ENCODE data around the gene BEND6. TPM values are rescaled to one million over a fixed set of nuclear protein-coding genes. Genes with fewer than 3 reads are reported as not detected.

Gene BEND6
- total RNA-seq, 1 donor from 2014 or later: 2.7 TPM

DNA sequence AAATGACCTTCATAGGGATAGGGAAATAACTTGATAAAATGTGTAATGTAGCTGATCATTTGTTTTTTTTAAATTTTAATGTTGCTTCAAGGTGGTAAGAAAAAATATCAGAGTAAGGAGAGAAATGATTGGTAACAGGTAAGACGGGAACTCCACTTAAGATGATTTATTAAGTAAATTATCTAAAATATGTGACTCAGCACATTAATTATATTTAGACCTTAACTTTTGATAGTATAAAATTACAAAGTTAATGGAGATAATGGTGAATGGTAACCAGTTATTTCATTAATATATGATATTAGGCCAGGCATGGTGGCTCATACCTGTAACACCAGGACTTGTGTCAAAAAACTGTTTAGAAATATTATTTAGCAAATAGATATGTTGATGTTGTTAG, 10.2 kb downstream of the BEND6 start:
- H3K36me3 ChIP-seq (ENCODE audit: control insufficient read depth, insufficient read depth, low read length): no peaks in the 10 kb centered on the region
- TF ChIP-seq, protein P1, sequence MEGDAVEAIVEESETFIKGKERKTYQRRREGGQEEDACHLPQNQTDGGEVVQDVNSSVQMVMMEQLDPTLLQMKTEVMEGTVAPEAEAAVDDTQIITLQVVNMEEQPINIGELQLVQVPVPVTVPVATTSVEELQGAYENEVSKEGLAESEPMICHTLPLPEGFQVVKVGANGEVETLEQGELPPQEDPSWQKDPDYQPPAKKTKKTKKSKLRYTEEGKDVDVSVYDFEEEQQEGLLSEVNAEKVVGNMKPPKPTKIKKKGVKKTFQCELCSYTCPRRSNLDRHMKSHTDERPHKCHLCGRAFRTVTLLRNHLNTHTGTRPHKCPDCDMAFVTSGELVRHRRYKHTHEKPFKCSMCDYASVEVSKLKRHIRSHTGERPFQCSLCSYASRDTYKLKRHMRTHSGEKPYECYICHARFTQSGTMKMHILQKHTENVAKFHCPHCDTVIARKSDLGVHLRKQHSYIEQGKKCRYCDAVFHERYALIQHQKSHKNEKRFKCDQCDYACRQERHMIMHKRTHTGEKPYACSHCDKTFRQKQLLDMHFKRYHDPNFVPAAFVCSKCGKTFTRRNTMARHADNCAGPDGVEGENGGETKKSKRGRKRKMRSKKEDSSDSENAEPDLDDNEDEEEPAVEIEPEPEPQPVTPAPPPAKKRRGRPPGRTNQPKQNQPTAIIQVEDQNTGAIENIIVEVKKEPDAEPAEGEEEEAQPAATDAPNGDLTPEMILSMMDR (IDR thresholded peaks at IDR 0.05; ENCODE audit: insufficient read depth, low read length, poor library complexity, severe bottlenecking): no peak
- no peaks in the 10 kb centered on the region for H3K27me3 ChIP-seq (ENCODE audit: control insufficient read depth, insufficient read depth, low read length)
- DNase-seq (ENCODE audit: low read depth): no peak
- no peak overlapping the region for H3K4me3 ChIP-seq (ENCODE audit: low read depth, low read length)

DNA sequence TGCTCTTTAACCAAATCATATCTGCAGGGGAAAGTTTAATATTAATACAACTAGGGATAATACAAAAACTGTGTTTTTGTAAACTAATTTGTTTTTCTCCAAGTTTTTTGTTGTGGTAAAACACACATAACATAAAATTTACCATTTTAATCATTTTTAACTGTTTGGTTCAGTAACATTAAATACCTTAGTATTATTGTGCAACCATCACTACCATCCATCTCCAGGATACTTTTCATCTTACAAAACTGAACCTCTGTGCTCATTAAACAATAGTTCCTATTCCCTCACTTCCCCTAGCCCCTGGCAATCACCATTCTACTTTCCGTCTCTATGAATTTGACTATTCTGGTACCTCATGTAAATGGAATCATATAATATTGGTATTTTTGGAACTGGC, 15.9 kb downstream of the BEND6 start:
- TF ChIP-seq, protein P1 (IDR thresholded peaks at IDR 0.05; ENCODE audit: insufficient read depth, low read length, poor library complexity, severe bottlenecking): no peak

DNA sequence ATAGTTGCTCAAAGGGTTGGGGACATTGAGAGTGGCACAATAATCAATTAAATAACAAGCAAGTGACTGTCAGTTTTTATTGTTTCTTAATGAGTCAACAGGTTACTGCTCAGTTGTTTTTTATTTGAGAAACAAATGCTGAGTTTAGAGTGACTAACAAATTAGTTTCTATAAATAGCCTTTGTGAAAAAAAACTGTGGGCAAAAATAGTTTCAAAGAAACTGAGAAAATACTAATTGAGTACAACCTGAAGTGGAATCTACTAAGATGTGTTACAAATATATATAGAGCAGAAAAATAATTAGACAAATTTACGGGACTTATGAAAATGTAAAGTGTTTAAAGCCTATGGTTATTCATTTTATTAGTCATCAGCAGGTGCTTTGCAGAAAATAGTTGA, 22.3 kb downstream of the BEND6 start:
- TF ChIP-seq, protein P1 (IDR thresholded peaks at IDR 0.05; ENCODE audit: insufficient read depth, low read length, poor library complexity, severe bottlenecking): no peak
- DNase-seq (ENCODE audit: low read depth): no peak
- H3K36me3 ChIP-seq (ENCODE audit: control insufficient read depth, insufficient read depth, low read length): no peaks in the 10 kb centered on the region

More for the DNA sequence above, 15.9 kb downstream of the BEND6 start:
- Histone ChIP-seq H3K36me3 (ENCODE audit: control insufficient read depth, insufficient read depth, low read length) (no peaks in the 10 kb centered on the region), H3K4me3 (ENCODE audit: low read depth, low read length) (no peak overlapping the region), H3K27me3 (ENCODE audit: control insufficient read depth, insufficient read depth, low read length) (no peaks in the 10 kb centered on the region)
- DNase-seq (ENCODE audit: low read depth): no peak

DNA sequence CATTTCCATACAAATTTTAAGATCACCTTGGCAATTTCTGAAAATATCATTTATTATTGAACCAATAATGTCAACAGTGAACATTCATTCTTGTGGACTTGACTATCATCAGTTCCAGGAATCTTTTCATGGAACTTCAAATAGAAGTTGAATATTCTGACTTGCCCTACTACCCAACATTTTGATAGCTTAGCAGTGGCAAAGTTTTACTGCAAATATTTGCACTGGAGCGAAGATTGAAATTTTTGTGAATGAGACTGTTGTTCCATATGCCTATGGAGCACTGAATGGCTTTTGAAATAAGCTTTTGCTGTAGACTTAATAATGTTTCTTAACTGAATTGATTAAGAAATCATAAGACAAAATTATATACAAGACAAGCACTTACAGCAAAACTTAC, 23.6 kb downstream of the BEND6 start:
- Histone ChIP-seq H3K27me3 (ENCODE audit: control insufficient read depth, insufficient read depth, low read length) (no peaks in the 10 kb centered on the region), H3K4me3 (ENCODE audit: low read depth, low read length) (no peak overlapping the region), H3K36me3 (ENCODE audit: control insufficient read depth, insufficient read depth, low read length) (no peaks in the 10 kb centered on the region)
- DNase-seq (ENCODE audit: low read depth): no peak
- TF ChIP-seq, protein P1 (IDR thresholded peaks at IDR 0.05; ENCODE audit: insufficient read depth, low read length, poor library complexity, severe bottlenecking): no peak

More for the DNA sequence above, 22.3 kb downstream of the BEND6 start:
- H3K4me3 ChIP-seq (ENCODE audit: low read depth, low read length): no peak overlapping the region
- no peaks in the 10 kb centered on the region for H3K27me3 ChIP-seq (ENCODE audit: control insufficient read depth, insufficient read depth, low read length)

DNA sequence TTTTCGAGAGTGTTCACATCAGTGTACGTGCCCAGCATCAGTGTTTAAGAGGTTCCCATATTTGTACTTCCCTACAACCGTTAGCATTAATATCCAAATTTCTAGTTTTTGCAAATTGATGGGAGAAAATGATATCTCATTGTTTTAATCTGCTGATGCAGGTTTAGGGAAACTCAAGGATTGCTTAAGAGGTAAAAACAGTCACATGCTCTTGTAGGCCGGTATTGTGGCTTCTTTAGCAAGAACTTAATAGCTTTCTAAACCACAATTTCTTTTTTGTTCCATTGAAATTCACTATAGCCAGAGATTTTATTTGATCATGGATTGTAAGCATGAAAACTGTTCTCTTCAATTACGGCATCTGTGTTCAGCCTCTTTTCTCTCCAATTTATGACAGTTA, 29.5 kb downstream of the BEND6 start:
- Histone ChIP-seq H3K27me3 (ENCODE audit: control insufficient read depth, insufficient read depth, low read length) (no peaks in the 10 kb centered on the region), H3K4me3 (ENCODE audit: low read depth, low read length) (no peak overlapping the region), H3K36me3 (ENCODE audit: control insufficient read depth, insufficient read depth, low read length) (no peaks in the 10 kb centered on the region)
- DNase-seq (ENCODE audit: low read depth): no peak
- TF ChIP-seq, protein P1 (IDR thresholded peaks at IDR 0.05; ENCODE audit: insufficient read depth, low read length, poor library complexity, severe bottlenecking): no peak

DNA sequence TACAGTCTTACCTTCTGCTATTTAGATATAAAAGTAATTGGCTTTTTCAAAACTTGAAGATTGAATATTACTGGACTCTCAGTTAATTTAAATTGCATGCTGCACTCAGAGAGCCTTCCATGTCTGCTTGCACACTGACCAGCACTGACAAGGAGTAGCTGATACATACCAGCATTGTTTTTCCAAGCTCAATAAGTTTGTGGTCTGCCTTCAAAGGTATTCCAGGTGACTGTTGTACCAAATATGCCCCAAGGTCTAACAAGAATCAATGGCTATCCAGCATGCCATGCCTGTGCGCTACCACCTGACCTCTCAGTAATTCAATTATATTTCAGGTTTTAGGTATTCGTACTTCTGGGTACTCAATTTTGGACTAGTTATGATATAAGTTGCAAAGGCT, 30.0 kb downstream of the BEND6 start:
- TF ChIP-seq, protein P1 (IDR thresholded peaks at IDR 0.05; ENCODE audit: insufficient read depth, low read length, poor library complexity, severe bottlenecking): no peak
- H3K36me3 ChIP-seq (ENCODE audit: control insufficient read depth, insufficient read depth, low read length): no peaks in the 10 kb centered on the region
- no peak overlapping the region for H3K4me3 ChIP-seq (ENCODE audit: low read depth, low read length)
- no peaks in the 10 kb centered on the region for H3K27me3 ChIP-seq (ENCODE audit: control insufficient read depth, insufficient read depth, low read length)
- DNase-seq (ENCODE audit: low read depth): no peak

Measured in kidney epithelial cell (primary cell).